Femur (tissue), 1 donor: ENCODE measurements around the gene UAP1L1.
A peak's percentile ranks its signal among the peaks of the same experiment; 100 is the strongest.
"Not testable (repeated sequence)": the region's sequence is repeated elsewhere in the genome, so short reads cannot be mapped to it uniquely, and the experiment has no call there.

Source experiments
- DNase-seq: peaks from one replicate; pipeline ENCODE4 v3.0.0-alpha.2; 2017

The UAP1L1 gene

DNA sequence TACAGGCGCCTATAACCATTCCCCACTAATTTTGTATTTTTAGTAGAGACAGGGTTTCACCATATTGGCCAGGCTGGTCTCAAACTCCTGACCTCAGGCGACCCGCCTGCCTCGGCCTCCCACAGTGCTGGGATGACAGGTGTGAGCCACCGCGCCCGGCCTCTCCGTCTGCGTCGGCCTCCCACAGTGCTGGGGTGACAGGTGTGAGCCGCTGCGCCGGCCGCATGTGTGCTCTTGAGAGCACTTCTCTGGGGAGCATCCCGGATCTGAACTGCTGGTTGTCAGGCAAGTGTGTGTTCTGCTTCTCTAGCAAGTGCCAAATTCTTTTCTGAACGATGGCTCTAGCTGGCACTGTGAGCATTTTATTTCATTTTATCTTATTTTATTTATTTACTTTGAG, 19.8 kb upstream of the UAP1L1 start:
- no peak for DNase-seq

DNA sequence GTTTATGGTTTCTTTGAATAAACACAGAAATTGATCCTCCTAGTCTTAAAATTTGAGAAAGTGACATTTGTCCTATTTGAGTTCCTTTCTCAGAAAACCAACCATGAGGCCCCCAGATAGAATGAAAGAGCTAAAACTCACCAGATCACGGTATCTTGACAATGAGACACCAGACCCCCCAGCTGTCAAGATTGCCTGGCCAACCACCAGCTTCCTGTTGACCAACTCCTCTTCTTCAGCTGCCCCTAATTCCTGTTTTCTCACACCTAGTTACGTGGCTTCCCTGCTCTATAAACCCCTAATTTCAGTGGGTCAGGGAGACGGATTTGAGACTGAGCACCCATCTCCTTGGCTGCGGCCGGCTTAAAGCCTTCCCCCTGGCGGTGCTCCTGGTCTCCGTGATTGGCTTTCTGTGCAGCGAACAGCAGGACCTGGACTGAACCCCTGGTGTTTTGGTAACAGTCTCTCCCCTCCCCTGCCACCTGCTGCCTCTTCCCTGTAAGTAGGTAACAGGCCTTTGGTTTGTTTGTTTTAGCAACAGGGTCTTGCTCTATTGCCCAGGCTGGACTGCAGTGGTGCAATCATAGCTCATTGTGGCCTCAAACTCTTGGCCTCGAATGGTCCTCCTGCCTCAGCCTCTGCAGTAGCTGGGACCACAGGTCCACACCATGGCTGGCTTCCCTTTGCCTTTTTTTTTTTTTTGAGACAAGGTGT, 18.6 kb upstream of the UAP1L1 start:
- DNase-seq, result no peak

- no peak for DNase-seq
Observed at GRCh38 chr9:137062384-137062783, 14.9 kb upstream of the UAP1L1 start.

- DNase-seq, result not testable (repeated sequence)
Observed at GRCh38 chr9:137062798-137063197, 14.5 kb upstream of the UAP1L1 start.

DNA sequence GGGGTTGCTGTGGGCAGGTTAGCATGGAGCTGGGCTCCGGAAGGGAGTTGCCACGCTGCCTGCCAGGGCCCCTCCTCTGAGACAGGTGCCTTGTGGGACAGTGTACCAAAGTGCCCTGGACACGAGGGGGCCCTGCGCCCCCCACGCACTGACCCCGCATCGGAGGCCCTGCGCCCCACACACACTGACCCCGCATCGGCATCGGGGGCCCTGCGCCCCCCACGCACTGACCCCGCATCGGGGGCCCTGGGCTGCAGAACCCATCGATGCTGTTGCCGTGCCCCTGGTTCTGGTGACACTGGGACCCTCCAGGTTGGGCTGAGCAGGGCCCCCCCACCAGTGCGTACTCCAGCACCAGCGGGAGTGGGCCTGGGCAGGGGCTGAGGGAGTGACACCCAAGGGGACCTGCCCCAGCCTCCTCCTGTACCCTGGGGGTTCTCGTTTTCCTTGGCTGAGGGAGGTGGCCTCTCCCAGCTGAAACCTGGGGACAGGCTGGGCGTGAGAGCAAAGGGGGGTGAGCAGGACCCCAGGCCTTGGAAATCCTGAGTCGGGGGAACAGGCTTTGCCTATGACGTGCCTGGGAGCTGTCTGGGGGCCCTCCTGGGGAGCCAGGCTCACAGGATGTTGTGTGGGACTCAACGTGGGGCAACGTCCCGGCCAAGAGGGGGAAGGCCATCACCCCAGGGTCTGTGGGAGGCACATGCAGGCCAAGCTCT, 13.8 kb upstream of the UAP1L1 start:
- no peak for DNase-seq

DNA sequence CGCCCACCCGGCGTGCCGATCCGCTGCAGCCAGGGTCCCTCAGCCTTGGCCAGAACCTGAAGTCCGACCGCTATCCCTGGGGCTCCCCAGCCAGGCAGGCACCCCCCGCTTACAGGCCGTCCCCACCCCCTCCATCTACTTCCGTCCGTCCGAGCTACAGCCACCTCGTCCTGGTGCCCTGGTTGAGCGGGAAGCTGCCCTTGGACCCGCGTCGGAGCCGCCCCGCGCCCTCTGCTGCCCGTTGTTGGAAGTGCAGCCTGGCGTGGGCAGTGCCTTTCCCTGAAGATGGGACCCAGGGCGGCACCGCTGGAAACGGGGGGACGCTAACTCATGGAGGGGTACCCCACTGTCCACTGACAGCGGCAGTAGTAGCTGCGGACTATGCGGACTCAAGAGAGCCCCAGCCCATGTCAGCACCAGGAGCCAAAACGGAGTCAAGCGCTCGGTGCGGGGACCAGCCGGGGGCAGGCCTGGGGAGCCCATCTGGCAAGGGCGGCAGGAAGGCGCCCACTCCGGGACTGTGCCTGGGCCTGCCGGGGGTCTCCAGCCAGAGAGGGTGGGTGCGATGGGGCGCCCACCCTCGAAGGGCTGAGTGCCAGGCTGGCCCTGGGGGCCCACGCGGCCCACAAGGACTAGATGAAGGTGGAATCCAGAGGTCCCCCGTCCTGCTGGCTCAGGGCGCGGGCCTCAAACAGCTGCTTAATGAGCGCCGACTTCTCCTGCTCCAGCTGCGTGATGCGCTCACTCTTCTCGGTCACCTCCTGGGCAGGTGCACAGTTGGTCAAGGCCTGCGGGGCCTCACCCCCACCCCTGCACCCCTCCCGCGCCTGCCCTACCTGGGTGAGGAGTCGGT, 13.1 kb upstream of the UAP1L1 start:
- DNase-seq, result peak; percentile 75

- no peak for DNase-seq
Observed at GRCh38 chr9:137064880-137065164, 12.5 kb upstream of the UAP1L1 start.

- DNase-seq, result no peak
Observed at GRCh38 chr9:137065336-137065967, 11.9 kb upstream of the UAP1L1 start.

DNA sequence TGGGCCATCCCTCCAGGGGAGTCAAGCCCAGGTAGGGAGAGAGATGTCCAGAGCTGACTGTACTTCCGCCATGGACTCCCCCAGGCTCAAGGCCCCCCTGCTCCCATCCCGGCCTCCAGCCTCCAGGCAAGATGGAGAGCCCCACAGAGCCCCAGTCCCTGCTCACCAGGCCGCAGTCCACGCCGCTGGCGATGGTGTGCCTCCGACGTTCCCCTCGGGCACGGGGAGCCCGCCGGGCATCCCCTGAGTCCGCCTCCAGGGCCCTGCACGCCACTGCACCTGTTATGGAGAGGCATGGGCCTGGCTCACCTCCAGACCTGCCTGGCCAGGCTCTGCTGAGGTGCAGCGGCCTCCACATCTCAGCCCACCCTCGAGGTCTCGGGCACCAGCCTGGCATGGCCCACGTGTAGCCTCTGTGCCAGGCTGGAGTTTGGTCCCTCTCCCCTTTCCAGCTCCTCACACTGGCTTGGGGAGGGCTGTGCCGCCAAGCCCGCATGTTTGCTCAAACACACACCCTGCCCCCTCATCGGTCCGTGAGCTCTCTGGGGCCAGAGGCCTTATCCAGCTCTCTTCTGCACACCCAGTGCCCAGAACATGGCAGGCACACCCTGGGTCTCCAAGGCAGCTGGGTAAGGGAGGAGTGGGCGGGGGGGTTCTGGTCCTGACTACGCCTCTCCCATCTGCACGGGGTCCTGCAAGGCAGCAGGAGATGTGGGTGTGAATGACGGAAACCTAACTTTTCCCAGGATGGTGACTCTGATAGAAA, 11.0 kb upstream of the UAP1L1 start:
- DNase-seq, result no peak

- DNase-seq, result peak; percentile 82
Observed at GRCh38 chr9:137067860-137068538, 9.3 kb upstream of the UAP1L1 start.

- no peak for DNase-seq
Observed at GRCh38 chr9:137068539-137069507, 8.5 kb upstream of the UAP1L1 start.

DNA sequence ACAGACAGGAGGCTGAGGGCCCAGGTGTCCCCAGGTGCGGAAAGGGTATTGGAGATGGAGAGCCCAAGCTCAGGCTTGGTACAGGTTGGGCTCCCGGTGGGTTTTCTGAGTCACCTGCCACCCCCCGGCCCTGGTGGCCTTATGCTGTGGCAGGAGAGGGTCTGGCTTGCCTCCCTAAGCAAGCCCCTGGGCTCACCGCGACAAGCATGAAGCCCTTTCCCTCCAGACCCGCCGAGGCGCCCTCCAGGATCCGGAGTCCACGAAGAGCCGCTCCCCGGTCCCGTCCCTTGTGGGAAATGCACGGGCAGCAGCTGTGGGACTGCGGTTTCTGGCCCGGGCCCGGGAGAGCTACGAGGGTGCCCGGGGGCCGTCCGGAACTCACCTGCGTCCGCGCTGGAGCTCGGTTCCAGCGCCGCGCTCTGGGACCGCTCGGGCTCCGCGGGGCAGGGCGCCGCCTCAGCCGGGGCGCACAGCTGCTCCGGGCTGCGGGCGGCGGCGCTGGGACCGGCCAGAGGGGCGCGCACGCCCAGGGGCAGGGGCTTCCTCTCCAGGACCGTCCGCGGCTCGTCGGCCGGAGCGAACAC, 7.7 kb upstream of the UAP1L1 start:
- DNase-seq, result no peak

GRCh38 chr9:137070201-137070905, 7.0 kb upstream of the UAP1L1 start, which contains the start of gene SAPCD2:
SAPCD2 (minus strand) TSS chr9:137070557; CDS start chr9:137070460, 97 bp downstream.
- peak; percentile 90 for DNase-seq

DNA sequence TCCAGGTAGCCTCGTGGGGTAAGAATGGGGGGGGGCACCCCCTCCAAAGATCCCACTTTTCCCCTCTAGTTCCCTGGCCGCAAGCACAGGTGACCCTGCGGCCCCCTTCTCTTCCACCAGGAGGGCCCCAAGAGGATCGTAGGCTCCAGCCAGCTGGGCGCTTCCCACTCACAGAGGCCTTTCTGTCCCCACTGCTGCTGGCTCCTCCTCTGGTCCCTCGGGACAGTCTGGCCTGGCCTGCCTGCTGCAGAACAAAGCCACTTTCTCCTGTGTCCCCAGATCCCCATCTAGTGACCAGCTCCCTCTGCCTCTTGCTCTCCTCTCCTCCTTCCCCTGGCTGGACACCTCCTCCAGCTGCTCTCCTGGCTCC, 6.4 kb upstream of the UAP1L1 start:
- DNase-seq, result no peak

DNA sequence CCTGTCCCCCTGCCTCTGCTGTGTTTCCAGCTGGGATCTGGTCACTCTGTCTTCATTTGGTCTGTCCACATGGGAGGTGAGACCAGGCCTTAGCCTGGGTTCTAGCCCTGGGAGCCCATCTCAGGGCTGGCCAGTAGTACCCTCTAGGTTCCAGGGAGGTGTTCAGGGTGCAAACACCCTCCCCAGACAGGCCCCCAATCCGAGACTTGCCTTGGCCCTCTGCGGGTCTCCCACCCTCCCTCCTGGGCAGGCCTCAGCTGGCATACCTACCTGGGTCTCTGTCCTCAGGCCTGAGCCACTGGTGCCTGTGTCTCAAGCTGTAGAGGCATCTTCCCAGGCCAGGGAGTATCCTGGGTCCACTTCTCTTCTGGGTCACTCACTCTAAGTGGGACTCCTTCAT, 6.0 kb upstream of the UAP1L1 start:
- no peak for DNase-seq

- no peak for DNase-seq
Observed at GRCh38 chr9:137073992-137074399, 3.3 kb upstream of the UAP1L1 start.

DNA sequence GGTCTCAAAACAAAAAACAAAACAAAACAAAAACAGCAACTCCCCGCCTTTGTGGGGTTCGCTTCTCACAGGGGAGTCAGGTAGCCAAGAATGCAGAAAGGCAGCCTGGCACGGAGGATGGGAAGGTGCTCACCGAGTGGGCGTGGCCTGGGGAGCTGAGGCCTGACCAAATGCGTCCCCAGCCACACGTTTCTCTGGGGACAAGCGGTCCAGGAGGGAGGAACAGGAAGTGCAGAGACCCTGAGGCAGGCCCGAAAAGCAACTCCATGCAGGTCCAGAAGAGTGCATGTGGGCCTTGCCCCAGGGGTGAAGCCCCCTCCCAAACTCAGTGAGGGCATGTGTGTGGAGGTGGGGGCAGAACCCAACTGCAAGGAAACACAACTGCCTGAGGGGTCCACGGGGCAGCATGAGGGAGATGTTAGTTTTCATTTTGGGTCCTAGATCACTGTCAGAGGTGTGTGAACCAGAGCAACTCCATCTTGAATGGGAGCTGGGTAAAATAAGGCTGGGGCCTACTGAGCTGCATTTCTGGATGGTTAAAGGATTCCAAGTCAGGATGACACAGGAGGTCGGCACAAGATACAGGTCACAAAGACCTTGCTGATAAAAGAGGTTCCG, 2.6 kb upstream of the UAP1L1 start:
- DNase-seq, result no peak

DNA sequence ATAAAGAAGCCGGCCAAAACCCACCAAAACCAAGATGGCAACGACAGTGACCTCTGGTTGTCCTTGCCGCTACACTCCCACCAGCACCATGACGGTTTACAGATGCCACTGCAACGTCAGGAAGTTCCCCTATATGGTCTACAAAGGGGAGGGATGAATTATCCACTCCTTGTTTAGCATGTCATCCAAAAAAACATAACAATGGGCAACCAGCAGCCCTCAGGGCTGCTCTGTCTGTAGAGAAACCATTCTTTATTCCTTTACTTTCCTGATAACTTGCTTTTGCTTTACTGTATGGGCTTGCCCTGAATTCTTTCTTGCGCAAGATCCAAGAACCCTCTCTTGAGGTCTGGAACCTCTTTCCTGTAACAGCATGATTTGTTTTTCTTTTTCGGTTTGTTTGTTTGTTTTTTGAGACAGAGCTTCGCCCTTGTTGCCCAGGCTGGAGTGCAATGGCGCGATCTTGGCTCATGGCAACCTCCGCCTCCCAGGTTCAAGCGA, 2.0 kb upstream of the UAP1L1 start:
- DNase-seq, result no peak

- no peak for DNase-seq
Observed at GRCh38 chr9:137076636-137077009, 694 bp upstream of the UAP1L1 start.
